GM12801 (cell line): ENCODE results near the gene GRIK3.

Experiments used
- CTCF ChIP-seq: IDR thresholded peaks from one replicate; pipeline ENCODE4 v1.5.1; 2011; ENCODE audit warnings: control low read depth; ENCODE audit not compliant: insufficient read length; ENCODE audit errors: extremely low read depth

GRIK3 gene

GRCh38 chr1:36843906-36844610, 190.3 kb downstream of the GRIK3 start:
- no peak for TF ChIP-seq CTCF

GRCh38 chr1:36843027-36843426, 191.3 kb downstream of the GRIK3 start:
- TF ChIP-seq CTCF, result no peak

- no peak for TF ChIP-seq CTCF
Measured at GRCh38 chr1:36842448-36842847, 191.9 kb downstream of the GRIK3 start.

GRCh38 chr1:36839485-36839884, 194.8 kb downstream of the GRIK3 start:
- no peak for TF ChIP-seq CTCF

- no peak for TF ChIP-seq CTCF
Measured at GRCh38 chr1:36838888-36839287, 195.4 kb downstream of the GRIK3 start.

- TF ChIP-seq CTCF, result no peak
Measured at GRCh38 chr1:36836916-36837315, 197.4 kb downstream of the GRIK3 start.

- TF ChIP-seq CTCF, result no peak
Measured at GRCh38 chr1:36836196-36836883, 198.0 kb downstream of the GRIK3 start.
